Measurements from ENCODE around the gene PRKD2.

- TF ChIP-seq SMAD1 (IDR thresholded peaks at IDR 0.05; ENCODE audit: low read depth, partially characterized antibody) (no peak), CHD2 (IDR thresholded peaks at IDR 0.05; ENCODE audit: borderline replicate concordance, low read depth, low read length) (no peak), CTCF (IDR thresholded peaks at IDR 0.05 in 2 of 3, conservative IDR thresholded peaks at IDR 0.05 in 1 of 3; ENCODE audit: control insufficient read depth in 2 of 3, extremely low read depth in 1 of 3, insufficient read depth in 1 of 3, low read depth in 3 of 3, low read length in 3 of 3) (no peak), ZNF592 (IDR thresholded peaks at IDR 0.05) (no peak), EGR1 (IDR thresholded peaks at IDR 0.05; ENCODE audit: borderline replicate concordance in 1 of 2, low read depth in 2 of 2, low read length in 2 of 2) (no peak), CUX1 (IDR thresholded peaks at IDR 0.05; ENCODE audit: insufficient replicate concordance, low read depth, low read length) (no peak), IKZF2 (IDR thresholded peaks at IDR 0.05) (no peak), EZH2 (IDR thresholded peaks at IDR 0.05; ENCODE audit: borderline replicate concordance, control insufficient read depth, low read depth, low read length) (no peak)
Measured at GRCh38 chr19:46687438-46688145, 29.3 kb downstream of the PRKD2 start.

All from GM12878 (cell line).